Stimulated activated CD8-positive, alpha-beta memory T cell treated with anti-CD3 and anti-CD28 coated beads, Interleukin-15, amount 100 ng/mL, for 48 hours (primary cell): ENCODE data around the gene NRXN3.

Source experiments
- DNase-seq, 2 donors: peaks; one replicate each; pipeline ENCODE4 v3.0.0-alpha.2; 2020; ENCODE audit warnings: low read depth in 2 of 2

NRXN3 gene

GRCh38 chr14:78242086-78242485, 71.9 kb downstream of the NRXN3 start:
- no peak for DNase-seq

- DNase-seq = no peak
Measured at GRCh38 chr14:78243187-78243586, 73.0 kb downstream of the NRXN3 start.

GRCh38 chr14:78245238-78245637, 75.1 kb downstream of the NRXN3 start:
- DNase-seq = no peak

- no peak for DNase-seq
Measured at GRCh38 chr14:78248501-78249090, 78.4 kb downstream of the NRXN3 start.

GRCh38 chr14:78251308-78251707, 81.1 kb downstream of the NRXN3 start:
- no peak for DNase-seq

- peak in 1 of 2 donors; percentile 2 for DNase-seq
Measured at GRCh38 chr14:78253986-78254385, 83.8 kb downstream of the NRXN3 start.

GRCh38 chr14:78254911-78255461, 84.8 kb downstream of the NRXN3 start:
- peak; percentile 47 to 53 for DNase-seq

- DNase-seq = no peak
Measured at GRCh38 chr14:78259831-78260230, 89.7 kb downstream of the NRXN3 start.

- no peak for DNase-seq
Measured at GRCh38 chr14:78278464-78279250, 108.5 kb downstream of the NRXN3 start.

- no peak for DNase-seq
Measured at GRCh38 chr14:78282437-78282836, 112.3 kb downstream of the NRXN3 start.

GRCh38 chr14:78286210-78286609, 116.0 kb downstream of the NRXN3 start:
- DNase-seq = no peak

GRCh38 chr14:78292003-78292402, 121.8 kb downstream of the NRXN3 start:
- no peak for DNase-seq

GRCh38 chr14:78297858-78298257, 127.7 kb downstream of the NRXN3 start:
- no peak for DNase-seq

GRCh38 chr14:78298298-78298697, 128.1 kb downstream of the NRXN3 start:
- no peak for DNase-seq

GRCh38 chr14:78302841-78303240, 132.7 kb downstream of the NRXN3 start:
- DNase-seq = no peak

GRCh38 chr14:78307671-78308070, 137.5 kb downstream of the NRXN3 start:
- DNase-seq = no peak

GRCh38 chr14:78308079-78308478, 137.9 kb downstream of the NRXN3 start:
- no peak for DNase-seq

GRCh38 chr14:78310272-78310671, 140.1 kb downstream of the NRXN3 start:
- DNase-seq = no peak

GRCh38 chr14:78313499-78313898, 143.3 kb downstream of the NRXN3 start:
- no peak for DNase-seq

GRCh38 chr14:78314484-78314883, 144.3 kb downstream of the NRXN3 start:
- no peak for DNase-seq

- DNase-seq = no peak
Measured at GRCh38 chr14:78316052-78316451, 145.9 kb downstream of the NRXN3 start.

GRCh38 chr14:78316786-78317185, 146.6 kb downstream of the NRXN3 start:
- DNase-seq = no peak

- no peak for DNase-seq
Measured at GRCh38 chr14:78319406-78319805, 149.2 kb downstream of the NRXN3 start.
